ENCODE results near the gene KCNQ5. TPM values are rescaled to one million over a fixed set of nuclear protein-coding genes. Genes with fewer than 3 reads are reported as not detected.

Gene KCNQ5
- total and polyA plus RNA-seq, 2 of the 8 experiments (the other 6 are each of a cell fraction or from before 2014, with no cell fraction given): 0.83 to 1.2 TPM

DNA sequence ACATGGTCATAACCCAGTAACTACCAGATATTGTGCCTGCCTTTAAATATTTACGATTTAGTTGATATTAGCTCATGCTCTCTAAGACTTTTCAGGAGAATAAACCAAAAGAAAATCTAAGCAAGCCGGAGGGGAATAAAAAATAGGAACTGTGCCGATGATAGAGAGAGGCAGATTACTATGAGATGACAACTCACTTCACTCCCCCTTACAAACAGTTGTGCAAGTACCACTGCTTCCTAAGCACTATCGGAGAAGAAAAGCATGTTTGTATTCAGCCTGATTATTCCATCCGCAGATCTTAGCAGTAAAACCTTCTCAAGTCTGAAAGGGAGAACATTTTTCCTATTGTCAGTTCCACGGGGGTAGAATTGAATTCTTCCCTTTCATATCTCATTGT, 294.4 kb downstream of the KCNQ5 start:
- Histone ChIP-seq H3K36me3 (ENCODE audit: control insufficient read depth in 2 of 4, insufficient read depth in 4 of 4, low read length in 3 of 4) (no peaks in the 10 kb centered on the region), H3K27ac (ENCODE audit: low read depth, low read length) (no peak overlapping the region), H2AFZ (ENCODE audit: low read length) (no peak overlapping the region), H3K18ac (ENCODE audit: extremely low read depth, low read length) (no peak overlapping the region), H4K91ac (replicated peaks; ENCODE audit: insufficient read length, low read length) (no peak overlapping the region), H2BK15ac (ENCODE audit: low read length) (no peak overlapping the region), H3K23ac (ENCODE audit: insufficient read length) (no peak overlapping the region), H2AK5ac (ENCODE audit: low read depth, low read length) (no peak overlapping the region), H3K27me3 (replicated peaks in 1 of 4; ENCODE audit: control insufficient read depth in 3 of 4, extremely low read depth in 1 of 4, insufficient read depth in 3 of 4, low read length in 3 of 4) (no peaks in the 10 kb centered on the region), H4K20me1 (replicated peaks in 1 of 2; ENCODE audit: control insufficient read depth in 1 of 2, insufficient read depth in 2 of 2, low read length in 2 of 2) (no peaks in the 10 kb centered on the region), H2BK120ac (replicated peaks; ENCODE audit: low read depth, low read length) (no peak overlapping the region), H3K4ac (replicated peaks; ENCODE audit: insufficient read length, low read depth, low read length) (no peak overlapping the region), H3K4me3 (ENCODE audit: extremely low read depth in 1 of 4, insufficient read depth in 2 of 4, low read depth in 3 of 4, low read length in 4 of 4) (no peak overlapping the region), H3K79me2 (ENCODE audit: control insufficient read depth in 1 of 2, insufficient read depth in 2 of 2, low read length in 2 of 2) (no peaks in the 10 kb centered on the region), H4K8ac (ENCODE audit: extremely low read depth, insufficient read depth, low read length) (no peak overlapping the region), H3K79me1 (ENCODE audit: low read depth, low read length) (no peaks in the 10 kb centered on the region), H2BK20ac (ENCODE audit: low read length) (no peak overlapping the region), H3K56ac (replicated peaks; ENCODE audit: insufficient read length, low read depth, low read length) (no peak overlapping the region), H3K4me1 (replicated peaks in 1 of 4; ENCODE audit: control insufficient read depth in 3 of 4, insufficient read depth in 4 of 4, low read length in 3 of 4) (no peaks in the 10 kb centered on the region), H2BK12ac (ENCODE audit: low read depth, low read length) (no peak overlapping the region), H3K23me2 (ENCODE audit: low read depth, low read length) (no peaks in the 10 kb centered on the region), H2BK5ac (ENCODE audit: low read depth, low read length) (no peak overlapping the region), H3K9me3 (ENCODE audit: insufficient read depth in 2 of 2, low read depth in 1 of 2, low read length in 1 of 2) (no peaks in the 10 kb centered on the region), H4K5ac (ENCODE audit: insufficient read length, low read depth, low read length) (no peak overlapping the region), H3K4me2 (ENCODE audit: insufficient read depth in 1 of 2, low read depth in 2 of 2, low read length in 2 of 2) (no peak overlapping the region), H3K14ac (ENCODE audit: insufficient read length) (no peak overlapping the region), H3K9ac (replicated peaks in 1 of 4; ENCODE audit: extremely low read depth in 1 of 4, low read depth in 3 of 4, low read length in 3 of 4) (no peak overlapping the region)
- TF ChIP-seq RXRA (IDR thresholded peaks at IDR 0.05; ENCODE audit: insufficient read depth, low read depth, low read length) (no peak), SP1 (IDR thresholded peaks at IDR 0.05; ENCODE audit: low read depth, low read length) (no peak), HDAC2 (IDR thresholded peaks at IDR 0.05; ENCODE audit: borderline replicate concordance in 1 of 2, low read depth in 2 of 2, low read length in 2 of 2) (no peak), KDM1A (IDR thresholded peaks at IDR 0.05; ENCODE audit: borderline replicate concordance, low read length) (no peak), SUZ12 (IDR thresholded peaks at IDR 0.05; ENCODE audit: low read length) (no peak), TAF1 (IDR thresholded peaks at IDR 0.05; ENCODE audit: low read depth, low read length) (no peak), SP4 (IDR thresholded peaks at IDR 0.05; ENCODE audit: low read length) (no peak), RBBP5 (IDR thresholded peaks at IDR 0.05; ENCODE audit: borderline replicate concordance, low read depth, low read length) (no peak), SIN3A (conservative IDR thresholded peaks at IDR 0.05 in 1 of 2, IDR thresholded peaks at IDR 0.05 in 1 of 2; ENCODE audit: low read depth in 1 of 2, low read length in 2 of 2) (no peak), RAD21 (IDR thresholded peaks at IDR 0.05 in 1 of 2, conservative IDR thresholded peaks at IDR 0.05 in 1 of 2; ENCODE audit: low read depth in 2 of 2, low read length in 2 of 2) (no peak), TAF7 (optimal IDR thresholded peaks at IDR 0.05; ENCODE audit: borderline replicate concordance, low read depth, low read length) (no peak), TEAD4 (IDR thresholded peaks at IDR 0.05; ENCODE audit: low read depth, low read length) (no peak)
- DNase-seq (ENCODE audit: low read depth in 1 of 2, low spot score in 2 of 2): no peak
- POLR2A ChIA-PET (ENCODE audit: partially characterized antibody): no interaction called here
- CTCF ChIA-PET (ENCODE audit: partially characterized antibody): no interaction called here
- no peak for FAIRE-seq
- WGBS, 2 experiments (ENCODE audit: extremely low coverage in 1 of 2, insufficient coverage in 1 of 2, insufficient read length in 1 of 2, insufficient replicate concordance in 2 of 2, low coverage in 1 of 2, low lambda C conversion rate in 2 of 2, missing lambda C conversion rate in 1 of 2): 83% methylated on average over 6 of the region's 6 CpGs; no CpG with 5 or more reads in 1 of the 2 experiments

Data from H1 (cell line).